Neuronal stem cell (in vitro differentiated cells): ENCODE results near the gene FAM186B.
A peak's percentile ranks its signal among the peaks of the same experiment; 100 is the strongest.

ENCODE experiments used
- DNase-seq: peaks from one replicate; pipeline ENCODE4 v3.0.0-alpha.2; 2013; ENCODE audit warnings: low spot score
- H2AFZ ChIP-seq: one replicate; pipeline ENCODE4 v1.6.1; 2013; ENCODE audit warnings: mild to moderate bottlenecking, low read length, inconsistent platforms
- H2AK5ac ChIP-seq: 2 replicates; pipeline ENCODE4 v1.6.1; 2013; ENCODE audit warnings: low read depth, mild to moderate bottlenecking, inconsistent platforms, low read length, moderate library complexity, mixed read lengths
- H2BK120ac ChIP-seq: 2 replicates; pipeline ENCODE4 v1.6.1; 2013; ENCODE audit warnings: low read depth, mild to moderate bottlenecking, inconsistent platforms, low read length, moderate library complexity, mixed read lengths
- H2BK12ac ChIP-seq: one replicate; pipeline ENCODE4 v1.6.1; 2013; ENCODE audit warnings: low read length, inconsistent platforms
- H2BK15ac ChIP-seq: 2 replicates; pipeline ENCODE4 v1.6.1; 2013; ENCODE audit warnings: mild to moderate bottlenecking, low read length, inconsistent platforms, mixed read lengths
- H2BK5ac ChIP-seq: one replicate; pipeline ENCODE4 v1.6.1; 2013; ENCODE audit warnings: inconsistent platforms, mild to moderate bottlenecking, low read length, moderate library complexity
- H3K14ac ChIP-seq: one replicate; pipeline ENCODE4 v1.6.1; 2013; ENCODE audit warnings: low read length, inconsistent platforms
- H3K18ac ChIP-seq: 2 replicates; pipeline ENCODE4 v1.6.1; 2013; ENCODE audit warnings: low read length, inconsistent platforms
- H3K23ac ChIP-seq: 2 replicates; pipeline ENCODE4 v1.6.1; 2013; ENCODE audit warnings: low read depth, mild to moderate bottlenecking, mixed read lengths, low read length, inconsistent platforms; ENCODE audit not compliant: poor library complexity
- H3K27ac ChIP-seq: replicated peaks from 3 replicates; pipeline ENCODE4 v1.5.1; 2013; ENCODE audit warnings: low read length, inconsistent platforms
- H3K27me3 ChIP-seq, 3 experiments: 2 replicates each; pipeline ENCODE4 v1.6.1; 2013; ENCODE audit warnings: low read length in 3 of 3, mild to moderate bottlenecking in 2 of 3, inconsistent platforms in 1 of 3, low read depth in 1 of 3, mixed read lengths in 1 of 3, moderate library complexity in 1 of 3; ENCODE audit not compliant: control insufficient read depth in 3 of 3, insufficient read depth in 3 of 3
- H3K36me3 ChIP-seq, 2 donors: replicated peaks in 1 of 2; 2 replicates each; pipeline ENCODE4 v1.6.1; 2013; ENCODE audit warnings: low read length in 2 of 2; ENCODE audit not compliant: control insufficient read depth in 2 of 2, insufficient read depth in 2 of 2
- H3K4ac ChIP-seq: 2 replicates; pipeline ENCODE4 v1.6.1; 2013; ENCODE audit warnings: inconsistent platforms, mild to moderate bottlenecking, low read length, moderate library complexity
- H3K4me1 ChIP-seq, 2 donors: 1 replicate in 1 of 2; 2 replicates in 1 of 2; pipeline ENCODE4 v1.6.1; 2013; ENCODE audit warnings: low read length in 2 of 2, low read depth in 1 of 2; ENCODE audit not compliant: control insufficient read depth in 2 of 2, insufficient read depth in 1 of 2
- H3K4me2 ChIP-seq: one replicate; pipeline ENCODE4 v1.6.1; 2013; ENCODE audit warnings: mild to moderate bottlenecking, low read length, inconsistent platforms; ENCODE audit not compliant: insufficient read depth, poor library complexity, severe bottlenecking
- H3K4me3 ChIP-seq, 2 donors: 2 replicates each; pipeline ENCODE4 v1.5.1; 2013; ENCODE audit warnings: low read length in 2 of 2, mild to moderate bottlenecking in 2 of 2, inconsistent platforms in 1 of 2, moderate library complexity in 1 of 2
- H3K79me1 ChIP-seq: one replicate; pipeline ENCODE4 v1.6.1; 2013; ENCODE audit warnings: low read depth, mild to moderate bottlenecking, inconsistent platforms, low read length, moderate library complexity
- H3K9ac ChIP-seq: one replicate; pipeline ENCODE4 v1.6.1; 2013; ENCODE audit warnings: mild to moderate bottlenecking, low read depth, low read length, inconsistent platforms; ENCODE audit not compliant: poor library complexity
- H3K9me3 ChIP-seq, 2 donors: replicated peaks in 1 of 2; 2 replicates each; pipeline versions ENCODE3 to v1.6.1; 2013; ENCODE audit warnings: low read length in 2 of 2, mild to moderate bottlenecking in 2 of 2, inconsistent platforms in 1 of 2, low read depth in 1 of 2, mixed read lengths in 1 of 2, moderate library complexity in 1 of 2; ENCODE audit not compliant: control insufficient read depth in 2 of 2, insufficient read depth in 1 of 2
- H4K8ac ChIP-seq: one replicate; pipeline ENCODE4 v1.6.1; 2013; ENCODE audit warnings: low read depth, mild to moderate bottlenecking, inconsistent platforms, low read length, moderate library complexity
- H4K91ac ChIP-seq: one replicate; pipeline ENCODE4 v1.6.1; 2013; ENCODE audit warnings: low read length, low read depth, mild to moderate bottlenecking, inconsistent platforms; ENCODE audit not compliant: poor library complexity
- WGBS, 2 donors: extraction: QIAGEN DNeasy Blood & Tissue Kit; methylation state at CpG; one replicate each; pipeline ENCODE4 v1.1.7; 2013; ENCODE audit warnings: missing lambda C conversion rate in 2 of 2, mixed read lengths in 1 of 2; ENCODE audit not compliant: insufficient read length in 2 of 2, insufficient replicate concordance in 1 of 2; ENCODE audit errors: extremely low coverage in 2 of 2; 5-methylcytosine and 5-hydroxymethylcytosine counted together

The FAM186B gene

DNA sequence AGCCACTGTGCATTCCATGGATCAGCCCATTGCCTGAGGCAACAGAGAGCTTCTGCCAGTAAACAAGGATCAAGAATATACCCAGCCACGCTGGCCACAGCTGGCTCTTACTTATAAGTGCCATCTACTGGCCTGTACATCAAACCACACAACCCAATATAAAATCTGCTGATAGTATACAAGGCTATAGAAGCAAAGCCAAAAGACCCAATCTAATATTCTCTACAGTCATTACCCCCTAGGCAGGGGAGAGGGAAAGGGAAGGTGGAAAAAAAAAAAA lies 4.4 kb upstream of the FAM186B start:
- Histone ChIP-seq H3K36me3 (no peaks in the 10 kb centered on the region), H3K4me2 (no peak overlapping the region), H3K4ac (no peak overlapping the region), H3K9ac (no peak overlapping the region), H3K27ac (no peak overlapping the region), H3K14ac (no peak overlapping the region), H2BK120ac (no peak overlapping the region), H3K27me3 (no peaks in the 10 kb centered on the region), H3K4me1 (peaks cover 0 to 2% of the 10 kb centered on the region in 2 donors), H2BK5ac (no peak overlapping the region), H4K8ac (no peak overlapping the region), H3K79me1 (no peaks in the 10 kb centered on the region), H3K23ac (no peak overlapping the region), H3K9me3 (peaks cover 0 to 13% of the 10 kb centered on the region in 2 donors), H3K18ac (no peak overlapping the region), H2AFZ (no peak overlapping the region), H2BK15ac (no peak overlapping the region), H2BK12ac (no peak overlapping the region), H4K91ac (no peak overlapping the region), H3K4me3 (no peak overlapping the region), H2AK5ac (no peak overlapping the region)
- no CpG with 5 or more reads among the region's 1 CpG for WGBS, 2 donors
- no peak for DNase-seq

- Histone ChIP-seq H3K18ac (no peak overlapping the region), H3K9me3 (peaks cover 0 to 13% of the 10 kb centered on the region in 2 donors), H2AK5ac (peak overlapping the region; percentile 24), H2BK15ac (no peak overlapping the region), H3K14ac (no peak overlapping the region), H3K9ac (no peak overlapping the region), H2BK12ac (no peak overlapping the region), H2BK120ac (no peak overlapping the region), H4K8ac (no peak overlapping the region), H3K4me1 (peaks cover 0 to 2% of the 10 kb centered on the region in 2 donors), H3K36me3 (no peaks in the 10 kb centered on the region), H2AFZ (no peak overlapping the region), H2BK5ac (peak overlapping the region; percentile 69), H3K23ac (no peak overlapping the region), H3K4me3 (no peak overlapping the region), H3K4ac (no peak overlapping the region), H3K4me2 (no peak overlapping the region), H3K27ac (no peak overlapping the region), H4K91ac (no peak overlapping the region), H3K79me1 (no peaks in the 10 kb centered on the region), H3K27me3 (no peaks in the 10 kb centered on the region)
- DNase-seq, result no peak
- WGBS, 2 donors, result no CpG with 5 or more reads among the region's 2 CpGs
Observed at GRCh38 chr12:49609059-49609874, 3.8 kb upstream of the FAM186B start.

- Histone ChIP-seq H3K4me2 (no peak overlapping the region), H3K4me3 (no peak overlapping the region), H3K27me3 (no peaks in the 10 kb centered on the region), H3K14ac (no peak overlapping the region), H3K79me1 (no peaks in the 10 kb centered on the region), H3K4me1 (peaks cover 0 to 2% of the 10 kb centered on the region in 2 donors), H3K4ac (no peak overlapping the region), H3K23ac (no peak overlapping the region), H3K27ac (no peak overlapping the region), H2BK12ac (no peak overlapping the region), H3K18ac (no peak overlapping the region), H4K91ac (no peak overlapping the region), H3K36me3 (peaks cover 1 to 3% of the 10 kb centered on the region in 2 donors), H4K8ac (no peak overlapping the region), H2BK120ac (no peak overlapping the region), H3K9ac (no peak overlapping the region), H2BK5ac (no peak overlapping the region), H2AFZ (no peak overlapping the region), H2BK15ac (no peak overlapping the region), H2AK5ac (no peak overlapping the region), H3K9me3 (peaks cover 0 to 7% of the 10 kb centered on the region in 2 donors)
- no CpG with 5 or more reads among the region's 5 CpGs for WGBS, 2 donors
- DNase-seq, result no peak
Observed at GRCh38 chr12:49604856-49605255, 583 bp downstream of the FAM186B start.

DNA sequence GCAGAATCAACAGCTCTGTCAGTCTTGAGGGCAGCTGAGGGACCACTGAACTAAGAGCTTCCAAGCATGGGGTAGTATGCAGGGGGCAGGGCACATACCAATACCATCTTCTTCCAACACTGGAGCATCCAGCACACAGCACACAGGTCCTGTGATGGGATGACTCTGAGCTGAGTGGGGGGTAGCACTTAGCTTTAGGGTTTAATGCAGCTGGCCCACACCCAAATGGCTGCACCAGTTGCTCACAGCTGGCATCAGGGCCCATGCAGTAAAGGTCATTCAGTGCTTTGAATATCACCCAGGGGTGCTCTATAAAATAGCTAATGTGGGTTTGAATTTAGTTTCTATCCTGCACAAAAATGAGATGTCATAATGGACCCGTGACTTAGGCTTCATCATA lies 1.7 kb downstream of the FAM186B start:
- H3K9ac ChIP-seq, result no peak overlapping the region
- H2BK120ac ChIP-seq, result no peak overlapping the region
- no peak overlapping the region for H2BK12ac ChIP-seq
- H2BK15ac ChIP-seq, result no peak overlapping the region
- H3K18ac ChIP-seq, result no peak overlapping the region
- no peak overlapping the region for H4K8ac ChIP-seq
- no peaks in the 10 kb centered on the region for H3K4me1 ChIP-seq
- no peak overlapping the region for H3K14ac ChIP-seq
- no peaks in the 10 kb centered on the region for H3K27me3 ChIP-seq
- no peak for DNase-seq
- no peak overlapping the region for H3K27ac ChIP-seq
- H2AFZ ChIP-seq, result no peak overlapping the region
- H3K4me2 ChIP-seq, result no peak overlapping the region
- no peak overlapping the region for H2AK5ac ChIP-seq
- H3K36me3 ChIP-seq, result peaks cover 1 to 3% of the 10 kb centered on the region in 2 donors
- no CpG with 5 or more reads among the region's 1 CpG for WGBS, 2 donors
- no peak overlapping the region for H4K91ac ChIP-seq
- H2BK5ac ChIP-seq, result no peak overlapping the region
- no peaks in the 10 kb centered on the region for H3K79me1 ChIP-seq
- no peak overlapping the region for H3K4me3 ChIP-seq
- no peaks in the 10 kb centered on the region for H3K9me3 ChIP-seq
- H3K23ac ChIP-seq, result no peak overlapping the region
- no peak overlapping the region for H3K4ac ChIP-seq
